HG03354 (cell line): ENCODE measurements around the gene DPT.
"Not testable (repeated sequence)": the region's sequence is repeated elsewhere in the genome, so short reads cannot be mapped to it uniquely, and the experiment has no call there.

ENCODE experiments used
- ATAC-seq: cut with Tn5 transposase; IDR thresholded peaks from one replicate; pipeline ENCODE4 v1.9.1; 2021; ENCODE audit warnings: mild to moderate bottlenecking; ENCODE audit not compliant: unreplicated experiment, poor library complexity, severe bottlenecking

The DPT gene

GRCh38 chr1:168728473-168729404 is at the start of gene DPT:
TSS of gene DPT (minus strand) at chr1:168729206. CDS start at chr1:168729174, 32 bp downstream.
- no peak for ATAC-seq

GRCh38 chr1:168775366-168775765 is 46.4 kb upstream of the DPT start:
- ATAC-seq: no peak

GRCh38 chr1:168774241-168774640 is 45.2 kb upstream of the DPT start:
- no peak for ATAC-seq

- ATAC-seq: no peak
Measured at GRCh38 chr1:168772428-168773060, 43.5 kb upstream of the DPT start.

- no peak for ATAC-seq
Measured at GRCh38 chr1:168771104-168771630, 42.2 kb upstream of the DPT start.

- not testable (repeated sequence) for ATAC-seq
Measured at GRCh38 chr1:168769893-168770292, 40.9 kb upstream of the DPT start.

- ATAC-seq: no peak
Measured at GRCh38 chr1:168767894-168768584, 39.0 kb upstream of the DPT start.

GRCh38 chr1:168766568-168766967 is 37.6 kb upstream of the DPT start:
- ATAC-seq: no peak

GRCh38 chr1:168763031-168763430 is 34.0 kb upstream of the DPT start:
- no peak for ATAC-seq

- ATAC-seq: no peak
Measured at GRCh38 chr1:168762473-168762872, 33.5 kb upstream of the DPT start.

GRCh38 chr1:168760781-168761180 is 31.8 kb upstream of the DPT start:
- no peak for ATAC-seq

GRCh38 chr1:168760241-168760640 is 31.2 kb upstream of the DPT start:
- no peak for ATAC-seq

- ATAC-seq: no peak
Measured at GRCh38 chr1:168759077-168759476, 30.1 kb upstream of the DPT start.

GRCh38 chr1:168758503-168758902 is 29.5 kb upstream of the DPT start:
- no peak for ATAC-seq

GRCh38 chr1:168755800-168756418 is 26.9 kb upstream of the DPT start:
- ATAC-seq: no peak

GRCh38 chr1:168752171-168752832 is 23.3 kb upstream of the DPT start:
- no peak for ATAC-seq

GRCh38 chr1:168751195-168751650 is 22.2 kb upstream of the DPT start:
- ATAC-seq: no peak

GRCh38 chr1:168742994-168743650 is 14.1 kb upstream of the DPT start:
- ATAC-seq: no peak

- ATAC-seq: no peak
Measured at GRCh38 chr1:168742386-168742785, 13.4 kb upstream of the DPT start.
